OCI-LY3 (cell line): ENCODE measurements around the gene ATG2A.

ENCODE experiments used
- H2AFZ ChIP-seq: fragments of 200-600, 300-600 bp; shearing (Covaris generic); 2 replicates; pipeline ENCODE4 v1.6.0; 2014; ENCODE audit warnings: antibody characterized with exemption, low read depth, low read length
- H3K27ac ChIP-seq: fragments of 200-600, 300-600 bp; sonication (generic); 2 replicates; pipeline ENCODE4 v1.5.1; 2014; ENCODE audit warnings: mild to moderate bottlenecking, low read length, moderate library complexity, mixed read lengths
- H3K27me3 ChIP-seq: fragments of 200-600, 300-600 bp; sonication (generic); 2 replicates; pipeline ENCODE4 v1.6.1; 2014; ENCODE audit warnings: low read depth, low read length, mixed read lengths
- H3K36me3 ChIP-seq: fragments of 200-600, 300-600 bp; sonication (generic); replicated peaks from 2 replicates; pipeline ENCODE3; 2014; ENCODE audit warnings: low read depth, low read length, mixed read lengths
- H3K4me1 ChIP-seq: fragments of 300-600, 200-600 bp; sonication (generic); 2 replicates; pipeline ENCODE4 v1.6.1; 2014; ENCODE audit warnings: low read length, mixed read lengths
- H3K4me2 ChIP-seq: fragments of 200-600, 300-600 bp; sonication (generic); 2 replicates; pipeline ENCODE4 v1.6.1; 2014; ENCODE audit warnings: low read length, mixed read lengths
- H3K4me3 ChIP-seq: fragments of 300-600, 200-600 bp; sonication (generic); 2 replicates; pipeline ENCODE4 v1.5.1; 2014; ENCODE audit warnings: antibody characterized with exemption, mild to moderate bottlenecking, low read length, moderate library complexity
- H3K79me2 ChIP-seq: fragments of 300-600, 200-600 bp; shearing (Covaris generic); 2 replicates; pipeline ENCODE4 v1.6.1; 2014; ENCODE audit warnings: mild to moderate bottlenecking, low read length, mixed read lengths
- H3K9ac ChIP-seq: fragments of 300-600, 200-600 bp; shearing (Covaris generic); 2 replicates; pipeline ENCODE4 v1.6.0; 2014; ENCODE audit warnings: mild to moderate bottlenecking, low read length, moderate library complexity
- H3K9me3 ChIP-seq: fragments of 200-600, 300-600 bp; shearing (Covaris generic); 2 replicates; pipeline ENCODE4 v1.6.1; 2014; ENCODE audit warnings: low read length, mixed read lengths; ENCODE audit not compliant: insufficient read depth
- H4K20me1 ChIP-seq: fragments of 200-600, 300-600 bp; sonication (generic); 2 replicates; pipeline ENCODE4 v1.6.1; 2016; ENCODE audit warnings: low read length, mixed read lengths; ENCODE audit not compliant: insufficient read depth
- EZH2phosphoT487 ChIP-seq: fragments of 200-600 bp; shearing (Covaris generic); IDR thresholded peaks from 2 replicates; pipeline ENCODE4 v1.6.1; 2018; ENCODE audit warnings: antibody characterized with exemption, mixed run types, low read depth
- TF ChIP-seq, protein P1 (sequence below): fragments of 200-600, 300-600 bp; sonication (generic); IDR thresholded peaks from 2 replicates; pipeline ENCODE4 v1.5.1; 2014; ENCODE audit warnings: antibody characterized with exemption, low read length, low read depth

Gene ATG2A

GRCh38 chr11:64884019-64884418, 33.0 kb downstream of the ATG2A start:
- no peaks in the 10 kb centered on the region for H3K36me3 ChIP-seq
- H3K79me2 ChIP-seq, result peaks cover 8% of the 10 kb centered on the region
- no peak overlapping the region for H3K27ac ChIP-seq
- no peak overlapping the region for H2AFZ ChIP-seq
- H3K4me2 ChIP-seq, result no peak overlapping the region
- no peaks in the 10 kb centered on the region for H3K9me3 ChIP-seq
- H4K20me1 ChIP-seq, result no peaks in the 10 kb centered on the region
- H3K4me1 ChIP-seq, result peaks cover 48% of the 10 kb centered on the region
- no peak overlapping the region for H3K4me3 ChIP-seq
- TF ChIP-seq, protein P1, sequence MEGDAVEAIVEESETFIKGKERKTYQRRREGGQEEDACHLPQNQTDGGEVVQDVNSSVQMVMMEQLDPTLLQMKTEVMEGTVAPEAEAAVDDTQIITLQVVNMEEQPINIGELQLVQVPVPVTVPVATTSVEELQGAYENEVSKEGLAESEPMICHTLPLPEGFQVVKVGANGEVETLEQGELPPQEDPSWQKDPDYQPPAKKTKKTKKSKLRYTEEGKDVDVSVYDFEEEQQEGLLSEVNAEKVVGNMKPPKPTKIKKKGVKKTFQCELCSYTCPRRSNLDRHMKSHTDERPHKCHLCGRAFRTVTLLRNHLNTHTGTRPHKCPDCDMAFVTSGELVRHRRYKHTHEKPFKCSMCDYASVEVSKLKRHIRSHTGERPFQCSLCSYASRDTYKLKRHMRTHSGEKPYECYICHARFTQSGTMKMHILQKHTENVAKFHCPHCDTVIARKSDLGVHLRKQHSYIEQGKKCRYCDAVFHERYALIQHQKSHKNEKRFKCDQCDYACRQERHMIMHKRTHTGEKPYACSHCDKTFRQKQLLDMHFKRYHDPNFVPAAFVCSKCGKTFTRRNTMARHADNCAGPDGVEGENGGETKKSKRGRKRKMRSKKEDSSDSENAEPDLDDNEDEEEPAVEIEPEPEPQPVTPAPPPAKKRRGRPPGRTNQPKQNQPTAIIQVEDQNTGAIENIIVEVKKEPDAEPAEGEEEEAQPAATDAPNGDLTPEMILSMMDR, result no peak
- TF ChIP-seq EZH2phosphoT487, result no peak
- no peak overlapping the region for H3K9ac ChIP-seq
- no peaks in the 10 kb centered on the region for H3K27me3 ChIP-seq

DNA sequence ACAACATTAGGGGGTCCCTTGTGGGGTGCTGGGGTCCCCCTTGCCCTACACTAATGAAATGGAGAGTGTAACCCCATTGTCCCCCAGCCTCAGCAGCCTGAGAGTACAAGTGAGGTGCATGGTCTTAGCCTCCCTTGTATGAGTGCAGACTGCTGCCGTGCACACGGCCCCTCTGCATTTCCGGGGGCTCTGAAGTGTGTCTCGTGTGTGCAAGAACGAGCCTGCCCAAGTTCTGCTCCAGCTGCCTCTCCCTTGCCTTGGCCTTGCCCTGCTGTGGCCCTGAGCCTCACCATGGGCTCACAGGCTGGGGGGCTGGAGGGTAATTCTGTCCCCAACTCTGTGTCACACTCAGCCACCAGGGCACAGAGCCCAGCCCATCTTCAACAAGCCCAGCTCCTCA, 33.4 kb downstream of the ATG2A start:
- Histone ChIP-seq H3K9ac (no peak overlapping the region), H3K79me2 (peaks cover 10% of the 10 kb centered on the region), H2AFZ (no peak overlapping the region), H3K27me3 (no peaks in the 10 kb centered on the region), H3K36me3 (no peaks in the 10 kb centered on the region), H4K20me1 (no peaks in the 10 kb centered on the region), H3K4me1 (peaks cover 44% of the 10 kb centered on the region), H3K27ac (no peak overlapping the region), H3K4me2 (no peak overlapping the region), H3K4me3 (no peak overlapping the region), H3K9me3 (no peaks in the 10 kb centered on the region)
- no peak for TF ChIP-seq EZH2phosphoT487
- TF ChIP-seq, protein P1, result no peak

DNA sequence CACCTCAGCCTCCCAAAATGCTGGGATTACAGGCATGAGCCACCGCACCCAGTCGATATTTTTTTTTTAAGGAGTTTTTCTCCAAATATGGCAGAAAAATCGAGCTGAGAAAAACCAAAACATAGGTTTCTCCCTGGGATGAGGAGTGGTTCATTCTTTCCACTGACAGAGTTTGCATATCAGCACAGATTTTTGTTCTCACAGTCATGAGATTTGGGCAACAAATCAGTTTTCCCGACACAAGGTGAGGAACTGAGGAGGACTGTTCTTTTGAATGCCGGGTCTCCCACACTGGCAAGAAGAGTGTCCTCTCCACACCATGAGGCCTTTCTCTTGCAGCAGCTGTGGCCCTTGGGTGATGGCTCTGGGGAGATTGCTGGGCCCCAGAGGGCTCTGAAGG, 34.8 kb downstream of the ATG2A start:
- no peak overlapping the region for H3K4me3 ChIP-seq
- no peak overlapping the region for H3K9ac ChIP-seq
- no peak overlapping the region for H3K27ac ChIP-seq
- H3K36me3 ChIP-seq, result peaks cover 4% of the 10 kb centered on the region
- H3K9me3 ChIP-seq, result no peaks in the 10 kb centered on the region
- no peak for TF ChIP-seq EZH2phosphoT487
- TF ChIP-seq, protein P1, result no peak
- peaks cover 33% of the 10 kb centered on the region for H3K4me1 ChIP-seq
- H2AFZ ChIP-seq, result no peak overlapping the region
- no peak overlapping the region for H3K4me2 ChIP-seq
- H3K27me3 ChIP-seq, result no peaks in the 10 kb centered on the region
- peaks cover 21% of the 10 kb centered on the region for H3K79me2 ChIP-seq
- H4K20me1 ChIP-seq, result peaks cover 5% of the 10 kb centered on the region

DNA sequence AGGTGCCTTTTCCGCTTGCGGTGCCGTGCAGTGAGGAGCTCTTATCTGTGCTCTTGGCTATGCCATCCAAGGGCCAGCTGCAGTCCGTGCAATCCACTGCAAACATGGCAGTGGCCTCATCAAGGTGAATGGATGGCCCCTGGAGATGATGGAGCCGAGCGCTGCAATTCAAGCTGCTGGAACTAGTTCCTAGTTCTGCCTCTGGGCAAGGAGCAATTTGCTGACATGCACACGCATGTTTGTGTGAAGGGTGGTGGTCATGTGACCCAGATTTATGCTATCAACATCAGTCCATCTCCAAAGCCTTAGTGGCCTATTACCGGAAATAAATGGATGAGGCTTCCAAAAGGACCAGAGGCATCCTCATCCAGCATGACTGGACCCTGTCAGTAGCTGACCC, 35.5 kb downstream of the ATG2A start:
- peaks cover 12% of the 10 kb centered on the region for H3K36me3 ChIP-seq
- H3K4me2 ChIP-seq, result no peak overlapping the region
- H3K27ac ChIP-seq, result no peak overlapping the region
- no peak for TF ChIP-seq EZH2phosphoT487
- TF ChIP-seq, protein P1, result no peak
- H3K4me1 ChIP-seq, result peaks cover 36% of the 10 kb centered on the region
- H3K9me3 ChIP-seq, result no peaks in the 10 kb centered on the region
- H2AFZ ChIP-seq, result no peak overlapping the region
- H4K20me1 ChIP-seq, result peaks cover 13% of the 10 kb centered on the region
- H3K27me3 ChIP-seq, result no peaks in the 10 kb centered on the region
- H3K4me3 ChIP-seq, result no peak overlapping the region
- no peak overlapping the region for H3K9ac ChIP-seq
- H3K79me2 ChIP-seq, result peaks cover 29% of the 10 kb centered on the region
